ENCODE data around the gene PHLDA3.
"Not testable (repeated sequence)": the region's sequence is repeated elsewhere in the genome, so short reads cannot be mapped to it uniquely, and the experiment has no call there.

The PHLDA3 gene

GRCh38 chr1:201485184-201485774 is 16.3 kb upstream of the PHLDA3 start:
- DNase-seq = no peak

- no peak for DNase-seq
Observed at GRCh38 chr1:201483373-201483949, 14.5 kb upstream of the PHLDA3 start.

- DNase-seq = no peak
Observed at GRCh38 chr1:201482755-201483154, 13.8 kb upstream of the PHLDA3 start.

GRCh38 chr1:201481761-201482493 is 12.9 kb upstream of the PHLDA3 start:
- peak; percentile 32 for DNase-seq

GRCh38 chr1:201481004-201481380 is 12.0 kb upstream of the PHLDA3 start:
- DNase-seq = no peak

GRCh38 chr1:201480231-201481003 is 11.4 kb upstream of the PHLDA3 start:
- peak; percentile 25 for DNase-seq

- no peak for DNase-seq
Observed at GRCh38 chr1:201479201-201479730, 10.3 kb upstream of the PHLDA3 start.

- not testable (repeated sequence) for DNase-seq
Observed at GRCh38 chr1:201478666-201479065, 9.7 kb upstream of the PHLDA3 start.

- no peak for DNase-seq
Observed at GRCh38 chr1:201476670-201477344, 7.8 kb upstream of the PHLDA3 start.

- no peak for DNase-seq
Observed at GRCh38 chr1:201475915-201476669, 7.1 kb upstream of the PHLDA3 start.

GRCh38 chr1:201475130-201475529 is 6.1 kb upstream of the PHLDA3 start:
- no peak for DNase-seq

- no peak for DNase-seq
Observed at GRCh38 chr1:201473296-201473695, 4.3 kb upstream of the PHLDA3 start.

GRCh38 chr1:201472321-201472720 is 3.3 kb upstream of the PHLDA3 start:
- not testable (repeated sequence) for DNase-seq

GRCh38 chr1:201471772-201472171 is 2.8 kb upstream of the PHLDA3 start:
- no peak for DNase-seq

- DNase-seq = no peak
Observed at GRCh38 chr1:201470581-201470980, 1.6 kb upstream of the PHLDA3 start.

GRCh38 chr1:201469645-201470074 is 672 bp upstream of the PHLDA3 start:
- no peak for DNase-seq

- no peak for DNase-seq
Observed at GRCh38 chr1:201468501-201468843, 516 bp downstream of the PHLDA3 start.

- no peak for DNase-seq
Observed at GRCh38 chr1:201466492-201466891, 2.5 kb downstream of the PHLDA3 start.

- no peak for DNase-seq
Observed at GRCh38 chr1:201465698-201466290, 3.2 kb downstream of the PHLDA3 start.

GRCh38 chr1:201463071-201463552 is 5.9 kb downstream of the PHLDA3 start:
- DNase-seq = no peak

- DNase-seq = no peak
Observed at GRCh38 chr1:201461645-201462441, 7.1 kb downstream of the PHLDA3 start.

All from GF-D8 (cell line).